Tracheal epithelial cell (primary cell): ENCODE data around the gene EFCAB9. TPM values are rescaled to one million over a fixed set of nuclear protein-coding genes. Genes with fewer than 3 reads are reported as not detected.

Experiments used
- total RNA-seq: library from RNA; depleted of rRNA; stranded (reverse); fragments of >200 nt; gene quantifications from 2 replicates; pipeline ENCODE4 v1.2.1, GENCODE V29; 2014

EFCAB9 gene
- total RNA-seq, result not detected in 2 replicates

DNA sequence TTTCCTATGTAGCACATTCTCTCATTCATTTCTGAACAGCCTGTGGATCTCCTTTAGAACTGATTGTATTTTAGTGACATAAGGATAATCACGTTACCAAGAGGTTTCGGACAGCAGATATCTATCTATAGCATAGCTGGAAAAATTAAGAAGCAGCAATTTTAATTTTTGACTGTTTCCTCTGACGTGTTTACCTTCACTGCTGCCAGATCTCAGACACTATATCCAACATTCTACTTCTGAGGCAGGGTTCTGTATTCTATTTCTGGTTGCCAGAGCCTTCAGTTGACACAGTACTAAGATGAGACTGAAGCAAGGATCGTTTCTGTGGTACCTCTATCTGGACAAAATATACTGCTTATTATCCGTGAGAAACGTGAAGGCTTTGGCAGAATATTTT, at the start of gene EFCAB9:
TSS of gene EFCAB9 (plus strand) at position 301 of the 400 bp plus-strand sequence. CDS start at position 302, 1 bp downstream.

DNA sequence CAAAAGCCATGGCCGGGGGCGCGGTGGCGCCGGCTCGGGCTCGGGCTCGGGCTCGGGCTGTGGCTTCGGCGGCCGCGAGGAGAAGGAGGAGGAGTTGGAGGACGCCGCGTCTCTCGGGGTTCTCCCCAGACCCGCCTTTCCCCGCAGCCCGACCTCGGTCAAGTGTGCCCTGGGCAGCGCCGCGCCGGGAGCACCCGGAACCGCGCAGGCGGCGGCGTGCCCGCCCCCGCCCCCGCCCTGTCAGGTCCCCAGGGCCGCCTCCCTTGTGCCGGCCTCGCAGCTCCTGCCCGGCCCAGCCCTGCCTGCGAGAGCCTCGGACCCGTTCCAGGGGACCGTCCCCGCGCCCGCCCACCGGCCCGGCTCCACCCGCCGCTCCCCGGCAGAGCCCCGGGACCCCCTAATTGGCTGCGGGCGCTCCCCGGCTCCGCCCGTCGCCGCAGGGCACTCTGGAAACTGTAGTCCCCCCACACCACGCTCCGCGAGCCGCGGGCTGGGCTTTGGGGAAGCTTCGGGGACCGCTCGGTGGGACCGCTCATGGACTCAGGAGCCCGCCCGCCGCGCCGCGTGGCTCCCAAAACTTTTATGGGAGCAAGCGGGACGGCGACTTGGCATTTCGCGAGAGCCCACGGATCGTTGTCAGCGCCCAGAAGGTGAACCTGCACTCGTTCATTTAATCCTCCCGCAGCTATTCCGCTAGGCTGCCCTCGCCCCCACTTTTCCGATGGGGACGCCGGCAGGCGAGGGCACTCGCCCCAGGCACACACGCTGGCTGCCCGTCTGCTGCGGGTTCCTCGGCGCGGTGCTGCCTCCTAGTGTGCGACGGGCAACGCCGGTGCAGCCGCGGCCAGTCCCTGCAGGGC, 5.7 kb upstream of the EFCAB9 start, which contains the start of gene STK10:
TSS of gene STK10 (minus strand) at position 192 of the 860 bp plus-strand sequence. CDS start at position 10, 182 bp downstream.

Other genes with a start within 250 kb of the EFCAB9 start
- gene FBXW11, start 187.5 kb upstream of the EFCAB9 start, total RNA-seq, result 90.4 TPM in 2 replicates
- 11.9 and 13.3 TPM in 2 replicates for gene STK10, start 5.9 kb upstream of the EFCAB9 start, total RNA-seq
- 13.0 and 28.9 TPM in 2 replicates for gene UBTD2, start 89.6 kb downstream of the EFCAB9 start, total RNA-seq